GM12878 (cell line): ENCODE data around the gene CCM2.

Experiments
- BRCA1 ChIP-seq: IDR thresholded peaks from 2 replicates; pipeline ENCODE4 v1.6.1; 2011; ENCODE audit warnings: low read depth, low read length, improper control_type of control experiment
- CBX3 ChIP-seq: fragments of 200-600 bp; sonication (generic); IDR thresholded peaks from 2 replicates; pipeline ENCODE4 v1.6.1; 2016; ENCODE audit warnings: low read depth, borderline replicate concordance
- CHD1 ChIP-seq: IDR thresholded peaks from 2 replicates; pipeline ENCODE4 v1.6.1; 2012; ENCODE audit warnings: low read depth, low read length, improper control_type of control experiment
- CTCF ChIP-seq, 3 experiments: IDR thresholded peaks in 2 of 3; conservative IDR thresholded peaks in 1 of 3; 2 replicates each; pipeline ENCODE4 v1.5.1; 2011; ENCODE audit warnings: low read depth in 3 of 3, low read length in 3 of 3, mild to moderate bottlenecking in 3 of 3, control low read depth in 2 of 3, moderate library complexity in 2 of 3, inconsistent platforms in 1 of 3, mixed read lengths in 1 of 3; ENCODE audit not compliant: control insufficient read depth in 2 of 3, insufficient read depth in 1 of 3; ENCODE audit errors: extremely low read depth in 1 of 3
- CUX1 ChIP-seq: IDR thresholded peaks from 2 replicates; pipeline ENCODE4 v1.6.1; 2012; ENCODE audit warnings: improper control_type of control experiment, low read depth, low read length; ENCODE audit not compliant: insufficient replicate concordance
- ELK1 ChIP-seq: IDR thresholded peaks from 2 replicates; pipeline ENCODE4 v1.6.1; 2012; ENCODE audit warnings: low read depth, low read length, improper control_type of control experiment
- IRF4 ChIP-seq: IDR thresholded peaks from 2 replicates; pipeline ENCODE4 v1.6.1; 2011; ENCODE audit warnings: low read depth, low read length
- SMC3 ChIP-seq: IDR thresholded peaks from 2 replicates; pipeline ENCODE4 v1.6.1; 2011; ENCODE audit warnings: low read length, improper control_type of control experiment, borderline replicate concordance
- SP1 ChIP-seq: IDR thresholded peaks from one replicate; pipeline ENCODE4 v1.6.1; 2011; ENCODE audit warnings: low read depth, low read length
- SREBF1 ChIP-seq: IDR thresholded peaks from 2 replicates; pipeline ENCODE4 v1.6.1; 2012; ENCODE audit warnings: mild to moderate bottlenecking, low read length
- STAT3 ChIP-seq: IDR thresholded peaks from 2 replicates; pipeline ENCODE4 v1.6.1; 2011; ENCODE audit warnings: low read depth, low read length, improper control_type of control experiment

- TF ChIP-seq IRF4 = no peak
- TF ChIP-seq CTCF (IDR thresholded peaks at IDR 0.05 in 2 of 3, conservative IDR thresholded peaks at IDR 0.05 in 1 of 3; ENCODE audit: control insufficient read depth in 2 of 3, extremely low read depth in 1 of 3, insufficient read depth in 1 of 3, low read depth in 3 of 3, low read length in 3 of 3) = no peak
- no peak for TF ChIP-seq BRCA1
- no peak for TF ChIP-seq CHD1
- no peak for TF ChIP-seq ELK1
- TF ChIP-seq SP1 = no peak
- no peak for TF ChIP-seq CBX3
- TF ChIP-seq STAT3 = no peak
- no peak for TF ChIP-seq CUX1
- TF ChIP-seq SMC3 = no peak
- TF ChIP-seq SREBF1 = no peak
Measured at GRCh38 chr7:45107356-45107755, 107.4 kb downstream of the CCM2 start.
